Measurements from ENCODE around the gene GNAZ. TPM values are rescaled to one million over a fixed set of nuclear protein-coding genes. Genes with fewer than 3 reads are reported as not detected.

The GNAZ gene
- polyA plus RNA-seq, 1 donor from 2014 or later, result 52.0 TPM

GRCh38 chr22:23102776-23103175 lies 32.5 kb downstream of the GNAZ start:
- no peaks in the 10 kb centered on the region for H4K20me1 ChIP-seq (ENCODE audit: insufficient read depth)

DNA sequence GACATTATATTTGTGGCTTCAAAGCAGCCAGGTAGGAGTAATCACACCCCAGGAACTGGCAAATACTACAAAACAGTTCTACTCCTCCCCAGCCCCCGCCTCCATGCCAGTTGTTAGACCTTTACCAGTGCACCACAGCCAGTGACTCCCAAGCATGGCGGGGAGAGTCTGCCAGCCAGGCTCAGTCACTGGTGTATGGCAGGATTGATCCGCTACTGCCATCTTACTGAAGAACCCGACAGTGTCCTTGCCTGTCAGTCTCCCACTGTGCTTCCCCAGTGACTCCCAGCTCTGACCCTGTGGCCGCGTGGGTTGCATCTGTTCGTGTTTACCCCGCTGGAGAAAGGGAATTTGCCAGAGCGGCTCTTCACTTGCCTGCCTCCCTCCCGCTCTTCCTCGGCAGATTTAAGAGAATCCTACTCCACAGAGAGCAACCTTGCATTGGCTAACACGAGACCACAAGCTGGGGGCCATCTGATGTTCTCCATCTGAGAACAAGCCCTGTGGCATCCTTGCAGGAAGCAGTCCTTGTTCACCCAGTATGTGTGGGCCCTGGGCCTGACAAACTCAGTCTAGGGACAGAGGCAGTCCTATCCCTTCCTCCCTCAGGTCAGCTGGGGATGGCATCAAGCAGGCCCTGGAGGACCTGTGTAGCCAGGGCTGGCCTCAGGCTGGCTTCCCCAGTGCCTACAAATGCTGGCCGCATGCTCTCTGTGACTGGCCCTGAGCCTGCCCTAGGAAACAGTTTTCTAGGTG lies 33.1 kb downstream of the GNAZ start:
- Histone ChIP-seq H2AFZ (ENCODE audit: low read depth, low read length) (no peak overlapping the region), H3K27ac (ENCODE audit: low read length) (no peak overlapping the region), H3K4me3 (ENCODE audit: low read length) (no peak overlapping the region), H4K20me1 (ENCODE audit: insufficient read depth) (no peaks in the 10 kb centered on the region), H3K9me2 (ENCODE audit: insufficient read depth, low read length) (no peaks in the 10 kb centered on the region), H3K9ac (ENCODE audit: low read length) (no peak overlapping the region), H3K9me3 (ENCODE audit: low read length) (no peaks in the 10 kb centered on the region), H3F3A (ENCODE audit: insufficient read depth, low read length, poor library complexity, severe bottlenecking) (no peaks in the 10 kb centered on the region), H3K36me3 (ENCODE audit: insufficient read depth, low read length) (no peaks in the 10 kb centered on the region), H3K79me2 (replicated peaks; ENCODE audit: insufficient read depth, low read length) (no peaks in the 10 kb centered on the region), H3K27me3 (ENCODE audit: insufficient read depth, low read depth, low read length) (no peaks in the 10 kb centered on the region), H3K4me2 (ENCODE audit: low read length) (no peak overlapping the region)
- TF ChIP-seq REST (IDR thresholded peaks at IDR 0.05; ENCODE audit: borderline replicate concordance) (no peak), TAF1 (IDR thresholded peaks at IDR 0.05; ENCODE audit: low read depth) (no peak), MXI1 (conservative IDR thresholded peaks at IDR 0.05; ENCODE audit: poor library complexity, severe bottlenecking) (no peak)
- TF ChIP-seq, protein P1, sequence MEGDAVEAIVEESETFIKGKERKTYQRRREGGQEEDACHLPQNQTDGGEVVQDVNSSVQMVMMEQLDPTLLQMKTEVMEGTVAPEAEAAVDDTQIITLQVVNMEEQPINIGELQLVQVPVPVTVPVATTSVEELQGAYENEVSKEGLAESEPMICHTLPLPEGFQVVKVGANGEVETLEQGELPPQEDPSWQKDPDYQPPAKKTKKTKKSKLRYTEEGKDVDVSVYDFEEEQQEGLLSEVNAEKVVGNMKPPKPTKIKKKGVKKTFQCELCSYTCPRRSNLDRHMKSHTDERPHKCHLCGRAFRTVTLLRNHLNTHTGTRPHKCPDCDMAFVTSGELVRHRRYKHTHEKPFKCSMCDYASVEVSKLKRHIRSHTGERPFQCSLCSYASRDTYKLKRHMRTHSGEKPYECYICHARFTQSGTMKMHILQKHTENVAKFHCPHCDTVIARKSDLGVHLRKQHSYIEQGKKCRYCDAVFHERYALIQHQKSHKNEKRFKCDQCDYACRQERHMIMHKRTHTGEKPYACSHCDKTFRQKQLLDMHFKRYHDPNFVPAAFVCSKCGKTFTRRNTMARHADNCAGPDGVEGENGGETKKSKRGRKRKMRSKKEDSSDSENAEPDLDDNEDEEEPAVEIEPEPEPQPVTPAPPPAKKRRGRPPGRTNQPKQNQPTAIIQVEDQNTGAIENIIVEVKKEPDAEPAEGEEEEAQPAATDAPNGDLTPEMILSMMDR (IDR thresholded peaks at IDR 0.05; ENCODE audit: poor library complexity, severe bottlenecking), result no peak

More at GRCh38 chr22:23102776-23103175, 32.5 kb downstream of the GNAZ start:
- H3K9ac ChIP-seq (ENCODE audit: low read length), result no peak overlapping the region
- TF ChIP-seq EP300 (conservative IDR thresholded peaks at IDR 0.05; ENCODE audit: poor library complexity, severe bottlenecking), result no peak
- TF ChIP-seq POLR2AphosphoS5 (IDR thresholded peaks at IDR 0.05), result no peak
- TF ChIP-seq SMC3 (conservative IDR thresholded peaks at IDR 0.05; ENCODE audit: poor library complexity), result no peak
- TF ChIP-seq, protein P1 (IDR thresholded peaks at IDR 0.05; ENCODE audit: poor library complexity, severe bottlenecking), result no peak
- no peak for TF ChIP-seq TAF1 (IDR thresholded peaks at IDR 0.05; ENCODE audit: low read depth)
- TF ChIP-seq EZH2 (IDR thresholded peaks at IDR 0.05; ENCODE audit: borderline replicate concordance, insufficient read depth, low read length, poor library complexity, severe bottlenecking), result no peak
- no peak for TF ChIP-seq RAD21 (conservative IDR thresholded peaks at IDR 0.05)
- TF ChIP-seq REST (IDR thresholded peaks at IDR 0.05; ENCODE audit: borderline replicate concordance), result no peak
- no peak for TF ChIP-seq MXI1 (conservative IDR thresholded peaks at IDR 0.05; ENCODE audit: poor library complexity, severe bottlenecking)
- H3F3A ChIP-seq (ENCODE audit: insufficient read depth, low read length, poor library complexity, severe bottlenecking), result no peaks in the 10 kb centered on the region
- H3K27ac ChIP-seq (ENCODE audit: low read length), result no peak overlapping the region
- no peaks in the 10 kb centered on the region for H3K36me3 ChIP-seq (ENCODE audit: insufficient read depth, low read length)
- H3K4me3 ChIP-seq (ENCODE audit: low read length), result no peak overlapping the region
- no peaks in the 10 kb centered on the region for H3K79me2 ChIP-seq (replicated peaks; ENCODE audit: insufficient read depth, low read length)
- H2AFZ ChIP-seq (ENCODE audit: low read depth, low read length), result no peak overlapping the region
- no peaks in the 10 kb centered on the region for H3K27me3 ChIP-seq (ENCODE audit: insufficient read depth, low read depth, low read length)
- H3K4me2 ChIP-seq (ENCODE audit: low read length), result no peak overlapping the region
- H3K9me3 ChIP-seq (ENCODE audit: low read length), result no peaks in the 10 kb centered on the region
- no peaks in the 10 kb centered on the region for H3K9me2 ChIP-seq (ENCODE audit: insufficient read depth, low read length)
